Epithelial cell of esophagus (primary cell): ENCODE data around the gene NDUFA6.
"Not testable (repeated sequence)": the region's sequence is repeated elsewhere in the genome, so short reads cannot be mapped to it uniquely, and the experiment has no call there.

Source experiments
- DNase-seq: peaks from one replicate; pipeline ENCODE4 v3.0.0; 2010; ENCODE audit warnings: low read depth
- H3K4me3 ChIP-seq: 2 replicates; pipeline ENCODE4 v1.5.1; 2011; ENCODE audit warnings: mild to moderate bottlenecking, low read length, control low read depth
- CTCF ChIP-seq: IDR thresholded peaks from 2 replicates; pipeline ENCODE4 v1.5.1; 2011; ENCODE audit warnings: low read depth, mild to moderate bottlenecking, low read length, control low read depth, inconsistent platforms; ENCODE audit not compliant: insufficient read depth; ENCODE audit errors: missing control alignments

Gene NDUFA6

GRCh38 chr22:42076764-42077485, 13.6 kb downstream of the NDUFA6 start:
- DNase-seq, result no peak
- H3K4me3 ChIP-seq, result no peak overlapping the region
- TF ChIP-seq CTCF, result no peak

GRCh38 chr22:42074846-42075676, 15.5 kb downstream of the NDUFA6 start:
- TF ChIP-seq CTCF, result no peak
- peak overlapping the region; percentile 65 for H3K4me3 ChIP-seq

GRCh38 chr22:42074132-42074811, 16.3 kb downstream of the NDUFA6 start, which contains the start of gene PHETA2:
Gene PHETA2 (plus strand): TSS chr22:42074248. CDS start chr22:42077294, 3,046 bp downstream.
- peak; percentile 29 for TF ChIP-seq CTCF
- H3K4me3 ChIP-seq, result peak within 1 kb of the TSS; percentile 65
- DNase-seq, result peak; percentile 29

More at GRCh38 chr22:42074846-42075676, 15.5 kb downstream of the NDUFA6 start:
- DNase-seq, result no peak

GRCh38 chr22:42073621-42074041, 16.9 kb downstream of the NDUFA6 start:
- no peak for TF ChIP-seq CTCF
- no peak for DNase-seq
- H3K4me3 ChIP-seq, result peak overlapping the region; percentile 65

GRCh38 chr22:42072606-42073330, 17.8 kb downstream of the NDUFA6 start:
- H3K4me3 ChIP-seq, result no peak overlapping the region
- no peak for DNase-seq
- no peak for TF ChIP-seq CTCF

GRCh38 chr22:42071508-42071907, 19.1 kb downstream of the NDUFA6 start:
- H3K4me3 ChIP-seq, result peak overlapping the region; percentile 59
- DNase-seq, result not testable (repeated sequence)
